Skeletal muscle tissue (tissue), 4 donors: ENCODE measurements around the gene ABCC4. TPM values are rescaled to one million over a fixed set of nuclear protein-coding genes. Genes with fewer than 3 reads are reported as not detected.

Source experiments
- H3K27ac ChIP-seq: one replicate; pipeline ENCODE4 v1.7.0; 2013; ENCODE audit warnings: mild to moderate bottlenecking, low read depth, low read length, inconsistent platforms
- H3K27me3 ChIP-seq, 3 donors: one replicate each; pipeline ENCODE4 v1.7.0; 2013; ENCODE audit warnings: low read length in 3 of 3; ENCODE audit not compliant: control insufficient read depth in 3 of 3, insufficient read depth in 3 of 3
- H3K36me3 ChIP-seq, 3 donors: one replicate each; pipeline ENCODE4 v1.7.0; 2013; ENCODE audit warnings: low read length in 3 of 3; ENCODE audit not compliant: control insufficient read depth in 3 of 3, insufficient read depth in 3 of 3
- H3K4me1 ChIP-seq, 3 donors: one replicate each; pipeline ENCODE4 v1.7.0; 2013; ENCODE audit warnings: low read length in 3 of 3, mild to moderate bottlenecking in 3 of 3; ENCODE audit not compliant: control insufficient read depth in 3 of 3, insufficient read depth in 3 of 3
- H3K4me3 ChIP-seq, 3 donors: one replicate each; pipeline ENCODE4 v1.7.0; 2013; ENCODE audit warnings: low read length in 3 of 3
- H3K9ac ChIP-seq, 3 donors: one replicate each; pipeline ENCODE4 v1.7.0; 2013; ENCODE audit warnings: low read length in 3 of 3, mild to moderate bottlenecking in 3 of 3, moderate library complexity in 2 of 3, low read depth in 1 of 3
- H3K9me3 ChIP-seq, 3 donors: one replicate each; pipeline ENCODE4 v1.7.0; 2013; ENCODE audit warnings: low read length in 3 of 3; ENCODE audit not compliant: control insufficient read depth in 3 of 3
- total RNA-seq: library from RNA; depleted of rRNA; stranded (reverse); fragments of >200 nt; gene quantifications from one replicate; pipeline ENCODE4 v1.2.3, GENCODE V29; 2014
- donor health status: Osteomylitis.

Gene ABCC4
- total RNA-seq, 1 donor from 2014 or later: 5.2 TPM

GRCh38 chr13:95118541-95119324 is 182.5 kb downstream of the ABCC4 start:
- Histone ChIP-seq H3K27ac (no peak overlapping the region), H3K36me3 (peaks cover 0 to 6% (median 0%) of the 10 kb centered on the region in 3 donors), H3K27me3 (no peaks in the 10 kb centered on the region), H3K9me3 (no peaks in the 10 kb centered on the region), H3K4me1 (no peaks in the 10 kb centered on the region), H3K4me3 (no peak overlapping the region), H3K9ac (no peak overlapping the region)

DNA sequence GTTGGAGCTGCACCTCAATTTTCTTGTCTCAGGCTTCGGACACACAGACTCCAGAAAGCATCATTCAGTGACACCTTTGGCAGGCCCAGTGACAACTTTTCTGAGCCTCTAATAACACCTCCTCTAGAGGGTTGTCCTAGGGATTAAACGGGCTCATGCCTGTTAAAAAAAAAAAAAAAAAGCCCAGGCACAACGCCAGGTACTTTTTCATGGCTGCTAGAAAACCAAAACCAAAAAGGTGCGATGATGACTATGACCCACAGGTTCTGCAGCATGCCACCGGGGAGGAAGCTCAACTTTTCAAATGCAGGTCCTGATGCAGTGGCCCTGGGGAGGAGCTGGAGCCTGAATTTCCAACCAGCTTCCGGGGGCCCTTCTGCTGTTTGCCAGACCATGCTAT is 184.2 kb downstream of the ABCC4 start:
- H3K27ac ChIP-seq: no peak overlapping the region
- no peak overlapping the region for H3K4me3 ChIP-seq
- H3K36me3 ChIP-seq: peaks cover 0 to 4% (median 0%) of the 10 kb centered on the region in 3 donors
- H3K9me3 ChIP-seq: no peaks in the 10 kb centered on the region
- H3K9ac ChIP-seq: no peak overlapping the region
- no peaks in the 10 kb centered on the region for H3K4me1 ChIP-seq
- no peaks in the 10 kb centered on the region for H3K27me3 ChIP-seq

DNA sequence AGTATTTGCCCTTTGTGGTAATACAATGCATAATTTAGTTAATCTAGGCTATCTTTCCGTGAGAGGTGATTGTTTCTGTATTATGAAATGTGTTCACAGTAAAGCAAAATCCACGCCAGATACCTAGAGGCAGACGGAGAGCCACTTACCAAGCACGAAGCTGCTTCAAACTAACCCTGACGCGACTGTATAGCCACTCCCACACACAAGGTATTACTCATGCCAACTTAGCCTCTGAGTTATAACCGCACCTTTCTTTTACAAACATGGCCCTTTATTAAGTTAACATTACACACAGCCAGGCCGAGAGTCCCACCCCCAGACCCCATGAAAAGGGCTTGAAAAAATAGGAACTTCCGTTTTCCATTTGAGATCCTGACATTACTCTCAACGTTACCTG is 185.7 kb downstream of the ABCC4 start:
- Histone ChIP-seq H3K9me3 (no peaks in the 10 kb centered on the region), H3K4me1 (no peaks in the 10 kb centered on the region), H3K36me3 (peaks cover 0 to 2% (median 0%) of the 10 kb centered on the region in 3 donors), H3K4me3 (no peak overlapping the region), H3K9ac (no peak overlapping the region), H3K27me3 (no peaks in the 10 kb centered on the region), H3K27ac (no peak overlapping the region)

DNA sequence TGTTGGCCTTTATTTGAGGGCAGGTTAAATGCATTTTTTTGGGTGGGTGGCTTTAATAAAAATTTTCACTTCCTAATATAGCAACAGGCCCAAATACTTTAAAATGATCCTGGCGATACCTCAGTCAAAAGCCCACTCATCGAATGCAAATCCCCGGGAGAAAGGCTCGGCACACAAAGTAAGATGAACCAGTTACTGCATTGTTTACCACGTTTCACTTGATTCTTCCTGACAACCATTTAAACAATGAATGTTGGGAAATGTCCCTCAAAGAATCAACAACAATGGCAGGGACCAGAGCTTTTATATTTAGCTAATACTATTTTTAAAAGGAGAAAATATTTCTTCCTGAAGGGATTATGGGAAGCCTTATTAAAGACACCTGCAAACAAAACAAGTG is 187.7 kb downstream of the ABCC4 start:
- H3K27me3 ChIP-seq: no peaks in the 10 kb centered on the region
- H3K9ac ChIP-seq: no peak overlapping the region
- H3K36me3 ChIP-seq: peaks cover 0 to 2% (median 0%) of the 10 kb centered on the region in 3 donors
- no peaks in the 10 kb centered on the region for H3K4me1 ChIP-seq
- H3K4me3 ChIP-seq: no peak overlapping the region
- H3K9me3 ChIP-seq: no peaks in the 10 kb centered on the region
- H3K27ac ChIP-seq: no peak overlapping the region

GRCh38 chr13:95112883-95113282 is 188.4 kb downstream of the ABCC4 start:
- H3K4me3 ChIP-seq: no peak overlapping the region
- no peaks in the 10 kb centered on the region for H3K4me1 ChIP-seq
- H3K9me3 ChIP-seq: no peaks in the 10 kb centered on the region
- no peak overlapping the region for H3K9ac ChIP-seq
- H3K27me3 ChIP-seq: no peaks in the 10 kb centered on the region
- peaks cover 0 to 2% (median 0%) of the 10 kb centered on the region in 3 donors for H3K36me3 ChIP-seq
- H3K27ac ChIP-seq: no peak overlapping the region

DNA sequence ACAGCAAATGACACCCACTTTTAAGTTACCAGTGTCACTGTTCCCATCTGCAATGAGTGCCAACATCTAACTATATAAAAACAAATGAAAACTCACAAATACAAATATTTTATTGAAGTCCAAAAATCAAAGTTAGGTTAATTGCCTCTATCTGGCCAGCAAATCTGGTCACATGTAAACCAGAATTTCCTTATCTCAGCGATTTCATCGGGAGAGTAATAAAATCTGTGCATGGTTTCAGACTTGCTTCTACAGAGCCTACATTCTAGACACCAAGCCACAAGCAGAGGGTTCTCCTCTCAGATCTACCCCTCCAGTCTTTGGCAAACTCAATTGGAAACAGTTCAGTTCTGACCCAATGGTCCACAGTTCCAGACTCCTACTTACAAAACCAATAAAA is 189.6 kb downstream of the ABCC4 start:
- no peaks in the 10 kb centered on the region for H3K9me3 ChIP-seq
- H3K4me3 ChIP-seq: no peak overlapping the region
- H3K9ac ChIP-seq: no peak overlapping the region
- no peak overlapping the region for H3K27ac ChIP-seq
- H3K27me3 ChIP-seq: no peaks in the 10 kb centered on the region
- H3K36me3 ChIP-seq: peaks cover 0 to 2% (median 0%) of the 10 kb centered on the region in 3 donors
- no peaks in the 10 kb centered on the region for H3K4me1 ChIP-seq

- no peaks in the 10 kb centered on the region for H3K27me3 ChIP-seq
Measured at GRCh38 chr13:95106562-95106961, 194.7 kb downstream of the ABCC4 start.

DNA sequence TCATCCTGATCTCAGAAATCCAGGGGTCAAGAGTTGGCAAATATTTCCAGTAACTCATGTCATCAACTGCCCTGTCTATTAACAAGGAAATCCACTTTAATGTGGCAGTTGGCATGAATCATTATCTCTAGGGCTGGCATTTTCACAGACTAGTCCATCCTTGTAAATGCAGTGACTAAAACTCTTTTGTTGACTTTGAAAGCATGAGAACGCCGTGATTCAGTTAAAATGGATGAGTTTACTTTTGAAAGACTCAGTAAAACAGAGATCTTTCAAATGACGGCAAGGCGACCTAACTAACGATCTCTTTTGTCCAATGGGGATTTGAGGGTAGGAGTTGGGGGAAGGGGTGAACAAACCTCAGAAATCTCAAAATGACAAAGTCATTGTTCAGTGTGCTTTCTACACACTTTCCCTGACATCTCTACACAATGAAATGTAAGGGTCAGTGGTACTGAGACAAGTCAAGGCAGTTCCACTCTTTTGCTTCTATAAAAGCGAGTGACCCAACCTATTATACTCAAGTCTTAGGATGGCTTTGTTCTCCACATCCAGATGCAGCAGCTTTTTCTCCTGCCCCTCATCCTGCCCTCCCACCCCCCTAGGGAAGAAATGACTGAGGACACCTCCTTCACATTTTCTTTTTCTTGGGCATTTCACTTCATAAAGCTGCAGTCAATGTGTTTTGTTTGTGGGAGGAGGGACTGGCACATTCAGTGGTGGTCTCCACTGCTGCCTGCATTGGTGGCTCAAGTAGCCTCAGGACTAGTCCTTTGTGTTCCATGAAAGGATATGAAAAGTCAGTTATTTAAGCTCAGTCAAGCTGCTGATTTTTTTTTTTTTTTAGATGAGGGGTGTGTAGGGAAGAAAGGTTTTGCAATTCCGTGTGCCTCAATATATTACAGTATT is 200.5 kb downstream of the ABCC4 start:
- H3K4me1 ChIP-seq: no peaks in the 10 kb centered on the region
- H3K9ac ChIP-seq: no peak overlapping the region
- no peaks in the 10 kb centered on the region for H3K9me3 ChIP-seq
- H3K4me3 ChIP-seq: no peak overlapping the region
- no peak overlapping the region for H3K27ac ChIP-seq
- H3K36me3 ChIP-seq: no peaks in the 10 kb centered on the region
- no peaks in the 10 kb centered on the region for H3K27me3 ChIP-seq

More at GRCh38 chr13:95106562-95106961, 194.7 kb downstream of the ABCC4 start:
- Histone ChIP-seq H3K36me3 (no peaks in the 10 kb centered on the region), H3K4me1 (no peaks in the 10 kb centered on the region), H3K9me3 (no peaks in the 10 kb centered on the region), H3K4me3 (no peak overlapping the region), H3K27ac (no peak overlapping the region), H3K9ac (no peak overlapping the region)

DNA sequence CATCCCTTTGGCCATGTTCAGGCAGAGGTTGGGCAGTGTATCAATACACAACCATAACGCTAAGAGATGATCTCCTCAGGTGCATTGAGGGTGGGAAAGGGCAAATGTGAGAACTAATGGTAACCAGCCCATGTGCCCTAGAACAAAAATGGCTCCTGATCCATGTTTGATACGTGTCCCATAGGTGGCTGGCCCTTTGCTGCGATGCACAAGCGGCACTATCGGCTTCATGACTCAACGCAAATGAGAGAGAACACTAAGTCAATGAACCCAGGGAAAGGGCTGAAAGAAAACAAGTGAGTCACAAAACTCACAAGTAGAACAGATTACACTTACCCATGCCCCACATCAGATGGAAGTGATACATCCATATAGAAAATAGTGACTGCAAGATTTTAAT is 201.7 kb downstream of the ABCC4 start:
- Histone ChIP-seq H3K9ac (no peak overlapping the region), H3K4me3 (no peak overlapping the region), H3K27ac (no peak overlapping the region), H3K27me3 (no peaks in the 10 kb centered on the region), H3K36me3 (no peaks in the 10 kb centered on the region), H3K9me3 (no peaks in the 10 kb centered on the region), H3K4me1 (no peaks in the 10 kb centered on the region)

DNA sequence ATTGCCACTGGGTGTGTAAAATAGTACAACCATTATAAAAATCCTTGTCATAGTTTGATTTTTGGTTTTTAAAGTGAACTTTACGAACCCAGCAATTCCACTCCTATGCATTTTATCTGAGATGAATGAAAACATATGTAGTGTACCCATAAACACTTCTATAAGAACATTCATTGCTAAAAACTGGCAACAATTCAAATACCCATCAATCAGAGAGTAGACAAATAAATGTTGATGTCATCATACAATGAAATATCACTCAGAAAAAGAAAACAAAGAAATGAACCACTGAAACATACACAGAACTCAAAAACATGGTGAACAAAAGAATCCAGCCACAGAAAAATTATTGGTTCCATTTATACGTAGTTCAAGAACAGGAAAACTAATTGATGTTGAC is 202.3 kb downstream of the ABCC4 start:
- H3K27me3 ChIP-seq: no peaks in the 10 kb centered on the region
- no peaks in the 10 kb centered on the region for H3K9me3 ChIP-seq
- no peaks in the 10 kb centered on the region for H3K4me1 ChIP-seq
- no peak overlapping the region for H3K9ac ChIP-seq
- no peak overlapping the region for H3K4me3 ChIP-seq
- no peaks in the 10 kb centered on the region for H3K36me3 ChIP-seq
- no peak overlapping the region for H3K27ac ChIP-seq
